DND-41 (cell line): ENCODE measurements around the gene CTNNBL1.

Source experiments
- ATAC-seq: fragments of 200-7000 bp; cut with Tn5 transposase; 3 replicates; pipeline ENCODE4 v1.9.1; 2021; ENCODE audit warnings: low read depth; ENCODE audit not compliant: insufficient read depth
- DNase-seq: peaks from one replicate; pipeline ENCODE4 v3.0.0-alpha.2; 2020
- H2AFZ ChIP-seq: 2 replicates; pipeline ENCODE4 v1.6.0; 2012; ENCODE audit warnings: low read depth, low read length
- H3K27ac ChIP-seq: 2 replicates; pipeline ENCODE4 v1.5.1; 2012; ENCODE audit warnings: low read length, inconsistent platforms
- H3K27me3 ChIP-seq: fragments of 200-600 bp; sonication (generic); 2 replicates; pipeline ENCODE4 v1.6.0; 2012; ENCODE audit warnings: low read length, mild to moderate bottlenecking, inconsistent platforms; ENCODE audit not compliant: insufficient read depth, poor library complexity
- H3K36me3 ChIP-seq: 2 replicates; pipeline ENCODE4 v1.5.1; 2012; ENCODE audit warnings: low read length, inconsistent platforms; ENCODE audit not compliant: insufficient read depth
- H3K4me1 ChIP-seq: 2 replicates; pipeline ENCODE4 v1.5.1; 2012; ENCODE audit warnings: mild to moderate bottlenecking, low read length; ENCODE audit not compliant: insufficient read depth
- H3K4me2 ChIP-seq: 2 replicates; pipeline ENCODE4 v1.6.0; 2012; ENCODE audit warnings: mild to moderate bottlenecking, moderate library complexity, low read length, inconsistent platforms; ENCODE audit not compliant: insufficient read depth
- H3K4me3 ChIP-seq, 2 experiments: fragments of 200-600 bp in 1 of 2; shearing (Covaris generic) in 1 of 2; 2 replicates each; pipeline ENCODE4 v1.5.1; 2012 to 2016; ENCODE audit warnings: inconsistent platforms in 2 of 2, low read length in 2 of 2, mild to moderate bottlenecking in 2 of 2, low read depth in 1 of 2, moderate library complexity in 1 of 2
- H3K79me2 ChIP-seq: 2 replicates; pipeline ENCODE4 v1.6.0; 2012; ENCODE audit warnings: low read length, inconsistent platforms; ENCODE audit not compliant: insufficient read depth
- H3K9ac ChIP-seq: 2 replicates; pipeline ENCODE4 v1.6.0; 2012; ENCODE audit warnings: low read depth, mild to moderate bottlenecking, inconsistent platforms, low read length, moderate library complexity
- H3K9me3 ChIP-seq: 2 replicates; pipeline ENCODE4 v1.5.1; 2012; ENCODE audit warnings: low read length, moderate library complexity, mild to moderate bottlenecking, inconsistent platforms; ENCODE audit not compliant: insufficient read depth, severe bottlenecking
- H4K20me1 ChIP-seq: 2 replicates; pipeline ENCODE4 v1.6.0; 2012; ENCODE audit warnings: low read length; ENCODE audit not compliant: insufficient read depth
- EZH2 ChIP-seq: IDR thresholded peaks from 3 replicates; pipeline ENCODE4 v1.6.1; 2012; ENCODE audit warnings: borderline replicate concordance, low read depth, mild to moderate bottlenecking, moderate library complexity, low read length, inconsistent platforms; ENCODE audit not compliant: severe bottlenecking
- TF ChIP-seq, protein P1 (sequence below): IDR thresholded peaks from 2 replicates; pipeline ENCODE4 v1.5.1; 2012; ENCODE audit warnings: borderline replicate concordance, low read length, moderate library complexity, mild to moderate bottlenecking; ENCODE audit not compliant: poor library complexity, severe bottlenecking; ENCODE audit errors: extremely low read depth

The CTNNBL1 gene

DNA sequence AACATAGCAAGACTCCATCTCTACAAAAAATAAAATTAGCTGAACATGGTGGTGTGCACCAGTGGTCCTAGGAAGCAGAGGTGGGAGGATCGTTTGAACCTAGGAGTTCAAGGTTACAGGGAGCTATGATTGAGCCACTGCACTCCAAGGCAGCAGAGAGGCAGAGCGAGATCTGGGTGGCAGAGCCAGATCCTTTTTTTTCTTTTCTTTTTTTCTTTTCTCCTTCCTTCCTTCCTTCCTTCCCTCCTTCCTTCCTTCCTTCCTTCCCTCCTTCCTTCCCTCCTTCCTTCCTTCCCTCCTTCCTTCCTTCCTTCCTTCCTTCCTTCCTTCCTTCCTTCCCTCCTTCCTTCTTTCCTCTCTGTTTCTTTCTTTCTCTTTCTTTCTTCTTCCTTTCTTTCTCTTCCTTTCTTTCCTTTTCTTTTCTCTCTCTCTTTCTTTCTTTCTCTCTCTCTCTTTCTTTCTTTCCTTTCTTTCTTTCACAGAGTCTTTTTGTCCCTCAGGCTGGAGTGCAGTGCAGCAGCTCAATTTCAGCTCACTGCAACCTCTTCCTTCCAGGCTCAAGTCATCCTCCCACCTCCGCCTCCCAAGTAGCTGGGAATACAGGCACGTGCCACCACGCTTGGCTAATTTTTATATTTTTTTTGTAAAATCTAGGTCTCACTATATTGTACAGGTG is 199.9 kb downstream of the CTNNBL1 start:
- no peaks in the 10 kb centered on the region for H3K9me3 ChIP-seq
- H3K4me3 ChIP-seq: no peak overlapping the region
- TF ChIP-seq EZH2: no peak
- TF ChIP-seq, protein P1, sequence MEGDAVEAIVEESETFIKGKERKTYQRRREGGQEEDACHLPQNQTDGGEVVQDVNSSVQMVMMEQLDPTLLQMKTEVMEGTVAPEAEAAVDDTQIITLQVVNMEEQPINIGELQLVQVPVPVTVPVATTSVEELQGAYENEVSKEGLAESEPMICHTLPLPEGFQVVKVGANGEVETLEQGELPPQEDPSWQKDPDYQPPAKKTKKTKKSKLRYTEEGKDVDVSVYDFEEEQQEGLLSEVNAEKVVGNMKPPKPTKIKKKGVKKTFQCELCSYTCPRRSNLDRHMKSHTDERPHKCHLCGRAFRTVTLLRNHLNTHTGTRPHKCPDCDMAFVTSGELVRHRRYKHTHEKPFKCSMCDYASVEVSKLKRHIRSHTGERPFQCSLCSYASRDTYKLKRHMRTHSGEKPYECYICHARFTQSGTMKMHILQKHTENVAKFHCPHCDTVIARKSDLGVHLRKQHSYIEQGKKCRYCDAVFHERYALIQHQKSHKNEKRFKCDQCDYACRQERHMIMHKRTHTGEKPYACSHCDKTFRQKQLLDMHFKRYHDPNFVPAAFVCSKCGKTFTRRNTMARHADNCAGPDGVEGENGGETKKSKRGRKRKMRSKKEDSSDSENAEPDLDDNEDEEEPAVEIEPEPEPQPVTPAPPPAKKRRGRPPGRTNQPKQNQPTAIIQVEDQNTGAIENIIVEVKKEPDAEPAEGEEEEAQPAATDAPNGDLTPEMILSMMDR: no peak
- H2AFZ ChIP-seq: no peak overlapping the region
- DNase-seq (no peak), ATAC-seq (no peak)
- H3K27ac ChIP-seq: no peak overlapping the region
- H3K79me2 ChIP-seq: no peaks in the 10 kb centered on the region
- H3K4me1 ChIP-seq: no peaks in the 10 kb centered on the region
- peaks cover 6% of the 10 kb centered on the region; the same call in 1 of the 2 replicates for H4K20me1 ChIP-seq
- H3K36me3 ChIP-seq: no peaks in the 10 kb centered on the region
- no peaks in the 10 kb centered on the region for H3K27me3 ChIP-seq
- no peak overlapping the region for H3K9ac ChIP-seq
- H3K4me2 ChIP-seq: no peak overlapping the region

DNA sequence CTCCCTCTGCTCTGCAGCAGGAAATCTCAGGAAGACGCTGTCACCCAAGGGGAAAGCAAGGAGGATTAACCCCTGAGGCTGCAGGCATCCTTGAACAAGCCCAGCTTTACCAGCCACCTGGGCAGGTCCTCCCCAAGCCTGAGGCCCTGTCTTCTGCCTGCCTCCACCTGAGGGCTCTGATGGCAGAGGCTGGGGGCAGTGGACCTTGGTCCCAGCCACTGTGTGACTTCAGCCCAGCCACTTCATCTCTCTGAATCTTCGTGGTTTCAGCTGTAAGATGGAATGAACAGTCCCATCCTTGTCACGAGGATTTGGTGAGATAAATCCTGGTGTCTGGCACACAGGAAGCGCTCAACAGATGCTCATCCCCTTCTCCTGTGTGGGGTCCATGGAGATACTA is 200.6 kb downstream of the CTNNBL1 start:
- H3K36me3 ChIP-seq: no peaks in the 10 kb centered on the region
- H4K20me1 ChIP-seq: peaks cover 4% of the 10 kb centered on the region; the same call in 1 of the 2 replicates
- DNase-seq: no peak
- H3K4me2 ChIP-seq: no peak overlapping the region
- H3K27me3 ChIP-seq: no peaks in the 10 kb centered on the region
- H3K27ac ChIP-seq: no peak overlapping the region
- no peak overlapping the region for H3K9ac ChIP-seq
- H3K79me2 ChIP-seq: no peaks in the 10 kb centered on the region
- H2AFZ ChIP-seq: no peak overlapping the region
- no peak for ATAC-seq
- H3K4me1 ChIP-seq: no peaks in the 10 kb centered on the region
- no peak overlapping the region for H3K4me3 ChIP-seq
- TF ChIP-seq, protein P1: no peak
- no peak for TF ChIP-seq EZH2
- H3K9me3 ChIP-seq: no peaks in the 10 kb centered on the region

DNA sequence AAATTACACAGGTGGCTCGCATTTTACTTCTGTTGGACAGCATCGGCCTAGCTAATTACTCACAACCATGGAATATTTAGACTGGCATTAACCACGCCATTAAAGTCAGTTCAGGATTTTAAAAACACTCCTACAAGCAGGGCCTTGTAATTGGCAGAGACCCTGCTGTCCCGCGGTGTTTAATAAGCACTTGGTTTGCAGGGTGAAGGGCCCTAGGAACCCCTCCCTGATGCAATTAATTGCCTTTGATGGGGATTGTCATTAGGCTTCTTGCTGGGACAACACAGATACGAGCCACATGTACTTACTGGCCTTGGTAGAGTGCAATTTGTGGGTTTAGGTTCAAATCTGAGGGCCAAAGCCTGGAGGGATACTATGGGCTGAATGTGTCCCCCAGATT is 201.3 kb downstream of the CTNNBL1 start:
- Histone ChIP-seq H3K9me3 (no peaks in the 10 kb centered on the region), H2AFZ (no peak overlapping the region), H3K4me2 (no peak overlapping the region), H3K4me3 (no peak overlapping the region), H3K27me3 (no peaks in the 10 kb centered on the region), H3K79me2 (no peaks in the 10 kb centered on the region), H3K9ac (no peak overlapping the region), H3K4me1 (no peaks in the 10 kb centered on the region), H4K20me1 (peaks cover 10% of the 10 kb centered on the region), H3K36me3 (no peaks in the 10 kb centered on the region), H3K27ac (no peak overlapping the region)
- TF ChIP-seq EZH2: no peak
- TF ChIP-seq, protein P1: no peak
- ATAC-seq (no peak), DNase-seq (no peak)

DNA sequence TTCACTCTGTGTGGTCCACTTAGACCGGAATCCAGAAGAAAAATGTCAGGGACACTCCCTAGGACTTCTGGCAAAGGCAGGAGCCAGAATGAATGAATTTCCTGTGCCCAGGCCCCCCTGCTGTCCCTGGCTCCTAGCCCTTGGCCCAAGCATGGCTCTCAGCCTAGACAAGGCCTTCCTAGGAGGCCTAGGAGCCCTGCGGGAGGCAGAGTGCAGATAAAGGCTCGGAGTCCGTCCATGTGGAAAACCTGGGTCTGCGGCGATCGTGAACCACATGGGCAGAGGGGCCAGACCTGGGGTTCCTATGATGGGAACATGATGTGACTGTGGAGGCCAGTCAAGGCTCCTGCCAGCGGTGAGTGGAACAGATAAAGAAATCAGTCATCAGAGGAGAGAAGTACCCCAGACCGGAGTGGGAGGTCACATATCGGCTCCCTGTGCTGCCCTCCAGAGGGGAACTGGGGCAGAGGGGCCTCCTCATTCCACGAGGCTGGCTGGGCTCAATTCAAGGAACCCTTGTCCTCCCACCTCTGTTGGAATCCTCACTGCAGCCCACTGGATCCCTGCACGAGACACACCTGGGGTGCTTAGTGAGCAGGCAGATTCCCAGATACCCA is 203.2 kb downstream of the CTNNBL1 start:
- Histone ChIP-seq H3K4me1 (no peaks in the 10 kb centered on the region), H2AFZ (no peak overlapping the region), H4K20me1 (peaks cover 20% of the 10 kb centered on the region), H3K9ac (no peak overlapping the region), H3K27ac (no peak overlapping the region), H3K36me3 (no peaks in the 10 kb centered on the region), H3K79me2 (no peaks in the 10 kb centered on the region), H3K4me3 (no peak overlapping the region), H3K9me3 (no peaks in the 10 kb centered on the region), H3K27me3 (no peaks in the 10 kb centered on the region), H3K4me2 (no peak overlapping the region)
- DNase-seq: no peak
- no peak for ATAC-seq
- no peak for TF ChIP-seq EZH2
- TF ChIP-seq, protein P1: peak; percentile 39
